GM12872 (cell line): ENCODE data around the gene G6PC3.

Experiments used
- CTCF ChIP-seq: IDR thresholded peaks from 3 replicates; pipeline ENCODE4 v1.5.1; 2011; ENCODE audit warnings: low read depth, mild to moderate bottlenecking, low read length, moderate library complexity; ENCODE audit not compliant: insufficient read depth

Gene G6PC3

GRCh38 chr17:44074911-44075285 lies 4.4 kb downstream of the G6PC3 start:
- no peak for TF ChIP-seq CTCF

- TF ChIP-seq CTCF = no peak
These were observed 5.2 kb downstream of the G6PC3 start for GRCh38 chr17:44075598-44076293.

- TF ChIP-seq CTCF = no peak
These were observed 6.4 kb downstream of the G6PC3 start for GRCh38 chr17:44076716-44077594.

- no peak for TF ChIP-seq CTCF
These were observed 7.0 kb downstream of the G6PC3 start for GRCh38 chr17:44077595-44077909.

DNA sequence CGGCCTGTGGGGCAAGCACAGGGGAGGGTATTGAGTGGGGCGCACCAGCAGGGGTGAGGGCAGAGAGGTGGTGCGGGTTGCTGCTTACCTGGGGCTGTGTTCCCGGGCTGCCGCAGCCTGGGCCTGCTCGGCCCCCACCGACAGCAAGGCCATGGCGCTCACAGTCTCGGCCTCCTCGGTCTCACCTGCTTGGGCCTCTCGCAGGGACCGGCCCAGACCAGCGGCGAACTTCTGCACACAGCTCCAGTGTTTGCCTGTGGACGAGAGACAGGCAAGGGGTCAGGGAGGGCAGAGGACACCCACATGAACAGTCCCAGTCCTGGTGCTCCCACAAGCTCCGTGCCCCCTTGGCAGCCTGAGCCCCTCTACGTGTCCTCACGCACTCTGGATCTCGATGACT lies 7.9 kb downstream of the G6PC3 start:
- TF ChIP-seq CTCF = no peak

DNA sequence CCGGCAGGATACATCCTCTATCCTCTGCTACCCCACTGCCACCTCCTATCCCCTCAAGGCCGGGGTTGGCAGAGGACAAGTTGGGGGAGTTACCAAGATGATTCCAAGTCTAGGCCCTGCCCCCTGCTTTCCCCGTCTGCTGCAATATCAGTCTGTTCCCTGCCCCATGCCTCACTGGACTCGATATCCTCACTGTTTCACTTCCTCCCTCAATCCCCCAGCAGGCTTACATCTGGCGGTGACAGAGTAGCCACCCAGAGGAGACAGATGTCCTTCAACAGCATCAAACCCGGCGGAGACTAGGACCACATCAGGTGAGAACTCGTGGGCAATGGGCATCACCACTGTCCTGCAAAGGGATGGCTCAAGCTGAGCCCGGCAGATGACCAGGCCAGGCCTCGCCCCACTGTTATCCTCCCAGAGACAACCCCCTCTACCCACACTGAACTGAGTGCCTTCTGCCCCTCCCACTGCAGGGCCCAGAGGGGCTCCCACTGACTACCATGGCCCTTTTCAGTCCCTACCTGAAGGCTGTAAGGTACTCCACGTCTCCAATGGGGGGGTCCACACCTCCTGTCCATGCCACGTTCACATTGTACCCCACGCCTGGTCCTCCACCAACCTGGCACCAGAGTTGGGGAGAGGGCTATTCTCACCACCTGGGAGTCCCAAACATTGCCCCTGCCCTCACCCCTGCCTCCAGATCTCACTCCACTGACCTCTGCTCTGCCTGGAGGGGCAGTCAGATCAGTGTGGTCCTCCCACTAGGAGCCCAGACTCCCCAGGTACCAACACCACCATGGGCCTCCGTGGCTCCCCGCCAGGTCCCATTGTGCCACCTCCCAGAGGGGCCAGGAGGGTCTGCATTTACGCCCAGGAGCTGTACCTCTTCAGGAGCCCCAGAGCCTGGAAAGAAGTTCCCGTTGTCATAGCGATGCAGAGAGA lies 9.6 kb downstream of the G6PC3 start:
- no peak for TF ChIP-seq CTCF

DNA sequence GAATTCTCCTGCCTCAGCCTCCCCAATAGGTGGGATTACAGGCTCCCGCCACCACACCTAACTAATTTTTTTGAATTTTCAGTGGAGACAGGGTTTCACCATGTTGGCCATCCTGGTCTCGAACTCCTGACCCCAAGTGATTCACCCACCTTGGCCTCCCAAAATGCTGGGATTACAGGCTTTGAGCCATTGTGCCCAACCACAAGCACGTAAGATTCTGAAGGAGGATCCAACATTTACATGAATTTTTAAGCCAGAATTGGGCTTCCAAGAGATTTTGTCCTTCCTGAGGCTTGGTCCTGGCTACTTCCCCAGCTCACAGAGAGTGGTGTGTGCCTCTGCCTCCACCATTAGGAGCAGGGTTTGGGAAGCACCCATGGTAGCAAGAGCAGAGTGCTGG lies 11.1 kb downstream of the G6PC3 start:
- TF ChIP-seq CTCF = no peak
